HepG2 (cell line): ENCODE data around the gene NUDT14.

Experiments used
- ERF ChIP-seq: IDR thresholded peaks from 2 replicates; pipeline ENCODE4 v1.6.1; 2018; ENCODE audit warnings: missing biosample characterization, missing genetic modification reagents
- FOSL1 ChIP-seq: sonication (generic); formaldehyde crosslinking; IDR thresholded peaks from 2 replicates; pipeline ENCODE4 v1.9.0; 2021; ENCODE audit warnings: missing genetic modification reagents, borderline replicate concordance
- MYC ChIP-seq: sonication (generic); formaldehyde crosslinking; IDR thresholded peaks from 2 replicates; pipeline ENCODE4 v1.9.0; 2021; ENCODE audit warnings: missing genetic modification reagents, borderline replicate concordance
- SIX1 ChIP-seq: sonication (generic); formaldehyde crosslinking; IDR thresholded peaks from 2 replicates; pipeline ENCODE4 v1.4.0; 2020; ENCODE audit warnings: missing genetic modification reagents, borderline replicate concordance
- TF ChIP-seq, protein P1 (sequence below): sonication (generic); formaldehyde crosslinking; IDR thresholded peaks from 2 replicates; pipeline ENCODE4 v1.5.0; 2020; ENCODE audit warnings: mild to moderate bottlenecking, missing genetic modification reagents, moderate library complexity

DNA sequence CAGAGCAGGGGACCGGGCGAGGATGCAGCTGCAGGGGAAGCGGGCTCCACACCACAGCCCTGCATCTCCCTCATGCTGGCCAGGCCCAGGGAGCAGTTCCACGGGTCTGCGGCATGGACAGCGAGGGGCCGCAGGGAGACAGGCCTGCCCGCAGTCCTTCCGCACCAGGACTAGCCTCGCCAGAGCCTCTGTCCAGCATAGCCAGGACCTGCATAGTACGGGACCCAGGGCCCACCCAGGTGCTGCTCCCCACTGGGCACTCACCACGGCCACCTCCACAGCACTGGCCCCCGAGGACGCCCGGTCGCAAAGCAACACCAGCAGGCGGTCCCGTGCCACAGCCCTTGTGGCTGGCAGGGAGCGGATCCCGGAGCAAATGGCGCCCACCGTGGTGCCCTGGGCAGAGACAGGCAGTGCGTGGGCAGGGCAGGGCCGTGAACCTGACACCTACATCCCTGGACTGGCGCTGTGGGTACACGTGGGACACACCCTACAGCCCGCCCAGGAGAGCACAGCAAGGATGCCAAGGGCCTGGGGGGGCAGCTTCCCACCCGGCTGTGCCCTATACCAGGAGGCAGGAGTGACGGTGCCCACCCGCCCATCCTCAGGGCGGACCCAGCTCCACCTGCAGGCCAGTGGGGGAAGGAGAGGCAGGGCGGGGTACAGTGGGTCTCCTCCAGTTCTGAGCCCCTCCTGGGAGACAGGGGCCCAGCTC is 36.3 kb downstream of the NUDT14 start:
- TF ChIP-seq ERF (CRISPR knock-in tag) (no peak), MYC (CRISPR knock-in tag) (no peak), SIX1 (CRISPR knock-in tag) (no peak), FOSL1 (CRISPR knock-in tag) (no peak)
- TF ChIP-seq, protein P1, sequence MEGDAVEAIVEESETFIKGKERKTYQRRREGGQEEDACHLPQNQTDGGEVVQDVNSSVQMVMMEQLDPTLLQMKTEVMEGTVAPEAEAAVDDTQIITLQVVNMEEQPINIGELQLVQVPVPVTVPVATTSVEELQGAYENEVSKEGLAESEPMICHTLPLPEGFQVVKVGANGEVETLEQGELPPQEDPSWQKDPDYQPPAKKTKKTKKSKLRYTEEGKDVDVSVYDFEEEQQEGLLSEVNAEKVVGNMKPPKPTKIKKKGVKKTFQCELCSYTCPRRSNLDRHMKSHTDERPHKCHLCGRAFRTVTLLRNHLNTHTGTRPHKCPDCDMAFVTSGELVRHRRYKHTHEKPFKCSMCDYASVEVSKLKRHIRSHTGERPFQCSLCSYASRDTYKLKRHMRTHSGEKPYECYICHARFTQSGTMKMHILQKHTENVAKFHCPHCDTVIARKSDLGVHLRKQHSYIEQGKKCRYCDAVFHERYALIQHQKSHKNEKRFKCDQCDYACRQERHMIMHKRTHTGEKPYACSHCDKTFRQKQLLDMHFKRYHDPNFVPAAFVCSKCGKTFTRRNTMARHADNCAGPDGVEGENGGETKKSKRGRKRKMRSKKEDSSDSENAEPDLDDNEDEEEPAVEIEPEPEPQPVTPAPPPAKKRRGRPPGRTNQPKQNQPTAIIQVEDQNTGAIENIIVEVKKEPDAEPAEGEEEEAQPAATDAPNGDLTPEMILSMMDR (CRISPR knock-in tag): peak; percentile 33
